ENCODE measurements around the gene MAN1A1. TPM values are rescaled to one million over a fixed set of nuclear protein-coding genes. Genes with fewer than 3 reads are reported as not detected.

The MAN1A1 gene
- polyA plus RNA-seq, 2 of the 4 experiments (the other 2 are of a cell fraction) = 0.05 TPM; not detected in 1

- no peak for FAIRE-seq
- TF ChIP-seq FOXS1 (CRISPR knock-in tag; IDR thresholded peaks at IDR 0.05) (no peak), FOSL2 (IDR thresholded peaks at IDR 0.05) (no peak), FOSL2 (CRISPR knock-in tag; IDR thresholded peaks at IDR 0.05) (no peak), JUN (IDR thresholded peaks at IDR 0.05) (no peak), NR3C1 (IDR thresholded peaks at IDR 0.05) (no peak), ZSCAN20 (CRISPR knock-in tag; IDR thresholded peaks at IDR 0.05) (no peak), NFE2L2 (conservative IDR thresholded peaks at IDR 0.05; ENCODE audit: low read length) (no peak), NPAS2 (CRISPR knock-in tag; IDR thresholded peaks at IDR 0.05; ENCODE audit: borderline replicate concordance) (no peak), TFCP2L1 (CRISPR knock-in tag; IDR thresholded peaks at IDR 0.05) (no peak), FOSB (CRISPR knock-in tag; IDR thresholded peaks at IDR 0.05) (no peak), HOXB5 (CRISPR knock-in tag; IDR thresholded peaks at IDR 0.05) (no peak), HOXB13 (CRISPR knock-in tag; IDR thresholded peaks at IDR 0.05; ENCODE audit: low read depth) (no peak), PBX3 (IDR thresholded peaks at IDR 0.05) (no peak), JUNB (IDR thresholded peaks at IDR 0.05) (no peak), BHLHE40 (IDR thresholded peaks at IDR 0.05; ENCODE audit: low read depth, low read length) (no peak), RNF2 (IDR thresholded peaks at IDR 0.05; ENCODE audit: borderline replicate concordance, low read depth) (no peak), TP53 (CRISPR knock-in tag; IDR thresholded peaks at IDR 0.05) (no peak), KDM5A (IDR thresholded peaks at IDR 0.05) (no peak), MYC (IDR thresholded peaks at IDR 0.05; ENCODE audit: borderline replicate concordance, low read length) (no peak)
- TF ChIP-seq, protein P1, sequence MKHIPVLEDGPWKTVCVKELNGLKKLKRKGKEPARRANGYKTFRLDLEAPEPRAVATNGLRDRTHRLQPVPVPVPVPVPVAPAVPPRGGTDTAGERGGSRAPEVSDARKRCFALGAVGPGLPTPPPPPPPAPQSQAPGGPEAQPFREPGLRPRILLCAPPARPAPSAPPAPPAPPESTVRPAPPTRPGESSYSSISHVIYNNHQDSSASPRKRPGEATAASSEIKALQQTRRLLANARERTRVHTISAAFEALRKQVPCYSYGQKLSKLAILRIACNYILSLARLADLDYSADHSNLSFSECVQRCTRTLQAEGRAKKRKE (CRISPR knock-in tag; IDR thresholded peaks at IDR 0.05; ENCODE audit: low read depth) = no peak
- TF ChIP-seq, protein P2, sequence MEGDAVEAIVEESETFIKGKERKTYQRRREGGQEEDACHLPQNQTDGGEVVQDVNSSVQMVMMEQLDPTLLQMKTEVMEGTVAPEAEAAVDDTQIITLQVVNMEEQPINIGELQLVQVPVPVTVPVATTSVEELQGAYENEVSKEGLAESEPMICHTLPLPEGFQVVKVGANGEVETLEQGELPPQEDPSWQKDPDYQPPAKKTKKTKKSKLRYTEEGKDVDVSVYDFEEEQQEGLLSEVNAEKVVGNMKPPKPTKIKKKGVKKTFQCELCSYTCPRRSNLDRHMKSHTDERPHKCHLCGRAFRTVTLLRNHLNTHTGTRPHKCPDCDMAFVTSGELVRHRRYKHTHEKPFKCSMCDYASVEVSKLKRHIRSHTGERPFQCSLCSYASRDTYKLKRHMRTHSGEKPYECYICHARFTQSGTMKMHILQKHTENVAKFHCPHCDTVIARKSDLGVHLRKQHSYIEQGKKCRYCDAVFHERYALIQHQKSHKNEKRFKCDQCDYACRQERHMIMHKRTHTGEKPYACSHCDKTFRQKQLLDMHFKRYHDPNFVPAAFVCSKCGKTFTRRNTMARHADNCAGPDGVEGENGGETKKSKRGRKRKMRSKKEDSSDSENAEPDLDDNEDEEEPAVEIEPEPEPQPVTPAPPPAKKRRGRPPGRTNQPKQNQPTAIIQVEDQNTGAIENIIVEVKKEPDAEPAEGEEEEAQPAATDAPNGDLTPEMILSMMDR (IDR thresholded peaks at IDR 0.05) = no peak
- no peak for ATAC-seq
- Histone ChIP-seq H3K27ac (no peak overlapping the region), H3K4me2 (no peak overlapping the region), H3K9me3 (no peaks in the 10 kb centered on the region), H3K4me1 (peaks cover 9% of the 10 kb centered on the region; the same call in 1 of the 3 replicates), H3K4me3 (no peak overlapping the region)
- POLR2A ChIA-PET = no interaction called here
- CTCF ChIA-PET = no interaction called here
- WGBS (ENCODE audit: missing lambda C conversion rate) = 20% methylated on average over 1 of the region's 1 CpG
- no peak for DNase-seq (ENCODE audit: low read depth in 1 of 2, low spot score in 1 of 2)
Measured at GRCh38 chr6:119344306-119344705, 5.3 kb downstream of the MAN1A1 start.

GRCh38 chr6:119343573-119344146 lies 5.9 kb downstream of the MAN1A1 start:
- no peaks in the 10 kb centered on the region for H3K9me3 ChIP-seq
- TF ChIP-seq HEYL (CRISPR knock-in tag; IDR thresholded peaks at IDR 0.05) = no peak
- ATAC-seq = no peak
- 30% methylated on average over 5 of the region's 5 CpGs for WGBS (ENCODE audit: missing lambda C conversion rate)
- FAIRE-seq = no peak
- POLR2A ChIA-PET = no interaction called here
- no peak overlapping the region for H3K4me3 ChIP-seq
- DNase-seq (ENCODE audit: low read depth in 1 of 2, low spot score in 1 of 2) = no peak
- H3K27ac ChIP-seq = no peak overlapping the region
- H3K4me2 ChIP-seq = no peak overlapping the region
- CTCF ChIA-PET = no interaction called here
- H3K4me1 ChIP-seq = peaks cover 3% of the 10 kb centered on the region; the same call in 1 of the 3 replicates

DNA sequence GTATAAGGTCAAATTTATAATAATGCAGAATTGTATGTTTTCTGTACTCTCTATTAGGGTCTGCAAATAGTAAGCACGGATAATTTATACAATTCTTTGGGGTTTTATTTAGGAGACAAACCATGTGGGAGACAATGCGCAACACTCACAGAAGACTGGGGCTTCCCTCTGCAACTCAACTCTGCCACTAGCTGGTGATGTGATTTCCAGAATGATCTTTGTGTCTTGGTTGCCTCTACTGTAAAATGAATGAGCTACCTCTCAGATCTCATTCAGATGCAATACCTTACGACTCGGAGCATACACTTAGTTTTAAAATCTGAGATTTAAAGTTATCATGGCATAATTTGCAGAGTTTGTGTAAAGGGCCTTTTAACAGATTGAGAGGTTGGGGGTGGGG lies 6.4 kb downstream of the MAN1A1 start:
- FAIRE-seq = no peak
- Histone ChIP-seq H3K4me2 (no peak overlapping the region), H3K4me1 (no peaks in the 10 kb centered on the region), H3K27ac (no peak overlapping the region), H3K9me3 (no peaks in the 10 kb centered on the region), H3K4me3 (no peak overlapping the region)
- DNase-seq (ENCODE audit: low read depth in 1 of 2, low spot score in 1 of 2) = no peak
- ChIA-PET CTCF (interaction anchor here (0.5 to 0.9 kb wide), 2 partner anchors 9 to 61 kb away, joined by 3 read pairs; no protein-coding TSS in a partner anchor), POLR2A (no interaction called here)
- no peak for ATAC-seq
- 38% methylated on average over 4 of the region's 4 CpGs for WGBS (ENCODE audit: missing lambda C conversion rate)
- TF ChIP-seq KDM5A (IDR thresholded peaks at IDR 0.05) (no peak), MAZ (IDR thresholded peaks at IDR 0.05; ENCODE audit: borderline replicate concordance, low read depth, low read length) (no peak), RARB (CRISPR knock-in tag; IDR thresholded peaks at IDR 0.05) (no peak), GATA3 (IDR thresholded peaks at IDR 0.05; ENCODE audit: borderline replicate concordance) (no peak), NR3C1 (IDR thresholded peaks at IDR 0.05) (no peak), HOXB13 (CRISPR knock-in tag; IDR thresholded peaks at IDR 0.05; ENCODE audit: low read depth) (no peak)
- TF ChIP-seq, protein P2 (IDR thresholded peaks at IDR 0.05) = no peak
- TF ChIP-seq, protein P3, sequence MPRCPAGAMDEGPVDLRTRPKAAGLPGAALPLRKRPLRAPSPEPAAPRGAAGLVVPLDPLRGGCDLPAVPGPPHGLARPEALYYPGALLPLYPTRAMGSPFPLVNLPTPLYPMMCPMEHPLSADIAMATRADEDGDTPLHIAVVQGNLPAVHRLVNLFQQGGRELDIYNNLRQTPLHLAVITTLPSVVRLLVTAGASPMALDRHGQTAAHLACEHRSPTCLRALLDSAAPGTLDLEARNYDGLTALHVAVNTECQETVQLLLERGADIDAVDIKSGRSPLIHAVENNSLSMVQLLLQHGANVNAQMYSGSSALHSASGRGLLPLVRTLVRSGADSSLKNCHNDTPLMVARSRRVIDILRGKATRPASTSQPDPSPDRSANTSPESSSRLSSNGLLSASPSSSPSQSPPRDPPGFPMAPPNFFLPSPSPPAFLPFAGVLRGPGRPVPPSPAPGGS (IDR thresholded peaks at IDR 0.05) = no peak
